Measurements from ENCODE around the gene CTNNAL1.
"Not testable (repeated sequence)": the region's sequence is repeated elsewhere in the genome, so short reads cannot be mapped to it uniquely, and the experiment has no call there.

The CTNNAL1 gene

DNA sequence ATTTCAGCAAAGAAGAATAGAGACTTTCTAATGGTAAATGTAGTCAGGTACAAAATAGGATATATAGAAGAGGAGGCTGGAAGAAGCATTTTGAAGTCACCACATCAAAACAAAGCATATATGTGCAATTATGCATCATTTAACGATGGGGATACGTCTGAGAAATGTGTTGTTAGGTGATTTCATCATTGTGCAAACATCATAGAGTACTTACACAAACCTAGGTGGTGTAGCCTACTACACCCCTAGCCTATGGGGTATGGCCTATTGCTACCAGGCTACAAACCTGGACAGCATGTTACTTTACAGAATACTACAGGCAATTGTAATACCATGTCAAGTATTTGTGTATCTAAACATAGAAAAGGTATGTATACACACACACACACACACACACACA is 107.8 kb downstream of the CTNNAL1 start:
- DNase-seq (ENCODE audit: low read depth), result no peak
- no peak overlapping the region for H3K4me3 ChIP-seq (ENCODE audit: low read depth, low read length)
- TF ChIP-seq, protein P1, sequence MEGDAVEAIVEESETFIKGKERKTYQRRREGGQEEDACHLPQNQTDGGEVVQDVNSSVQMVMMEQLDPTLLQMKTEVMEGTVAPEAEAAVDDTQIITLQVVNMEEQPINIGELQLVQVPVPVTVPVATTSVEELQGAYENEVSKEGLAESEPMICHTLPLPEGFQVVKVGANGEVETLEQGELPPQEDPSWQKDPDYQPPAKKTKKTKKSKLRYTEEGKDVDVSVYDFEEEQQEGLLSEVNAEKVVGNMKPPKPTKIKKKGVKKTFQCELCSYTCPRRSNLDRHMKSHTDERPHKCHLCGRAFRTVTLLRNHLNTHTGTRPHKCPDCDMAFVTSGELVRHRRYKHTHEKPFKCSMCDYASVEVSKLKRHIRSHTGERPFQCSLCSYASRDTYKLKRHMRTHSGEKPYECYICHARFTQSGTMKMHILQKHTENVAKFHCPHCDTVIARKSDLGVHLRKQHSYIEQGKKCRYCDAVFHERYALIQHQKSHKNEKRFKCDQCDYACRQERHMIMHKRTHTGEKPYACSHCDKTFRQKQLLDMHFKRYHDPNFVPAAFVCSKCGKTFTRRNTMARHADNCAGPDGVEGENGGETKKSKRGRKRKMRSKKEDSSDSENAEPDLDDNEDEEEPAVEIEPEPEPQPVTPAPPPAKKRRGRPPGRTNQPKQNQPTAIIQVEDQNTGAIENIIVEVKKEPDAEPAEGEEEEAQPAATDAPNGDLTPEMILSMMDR (IDR thresholded peaks at IDR 0.05; ENCODE audit: insufficient read depth, low read depth, low read length, missing control alignments), result no peak

DNA sequence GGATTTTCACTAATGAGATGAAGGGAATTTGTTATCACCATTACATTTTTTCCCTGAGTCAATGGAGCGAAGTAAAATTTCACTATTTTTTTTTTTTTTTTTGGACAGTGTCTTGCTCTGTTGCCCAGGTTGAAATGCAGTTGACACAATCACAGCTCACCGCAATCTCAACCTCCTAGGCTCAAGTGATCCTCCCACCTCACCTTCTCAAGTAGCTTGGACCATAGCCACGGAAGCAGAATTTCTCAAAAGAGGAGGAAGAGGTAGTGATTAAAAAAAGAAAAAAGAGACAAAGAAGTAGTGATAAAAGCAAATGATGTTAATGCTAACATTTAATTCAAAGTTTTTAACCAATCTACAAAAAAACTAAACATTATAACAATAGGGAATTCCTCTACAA is 109.1 kb downstream of the CTNNAL1 start:
- DNase-seq (ENCODE audit: low read depth), result no peak
- TF ChIP-seq, protein P1 (IDR thresholded peaks at IDR 0.05; ENCODE audit: insufficient read depth, low read depth, low read length, missing control alignments), result no peak
- no peak overlapping the region for H3K4me3 ChIP-seq (ENCODE audit: low read depth, low read length)

DNA sequence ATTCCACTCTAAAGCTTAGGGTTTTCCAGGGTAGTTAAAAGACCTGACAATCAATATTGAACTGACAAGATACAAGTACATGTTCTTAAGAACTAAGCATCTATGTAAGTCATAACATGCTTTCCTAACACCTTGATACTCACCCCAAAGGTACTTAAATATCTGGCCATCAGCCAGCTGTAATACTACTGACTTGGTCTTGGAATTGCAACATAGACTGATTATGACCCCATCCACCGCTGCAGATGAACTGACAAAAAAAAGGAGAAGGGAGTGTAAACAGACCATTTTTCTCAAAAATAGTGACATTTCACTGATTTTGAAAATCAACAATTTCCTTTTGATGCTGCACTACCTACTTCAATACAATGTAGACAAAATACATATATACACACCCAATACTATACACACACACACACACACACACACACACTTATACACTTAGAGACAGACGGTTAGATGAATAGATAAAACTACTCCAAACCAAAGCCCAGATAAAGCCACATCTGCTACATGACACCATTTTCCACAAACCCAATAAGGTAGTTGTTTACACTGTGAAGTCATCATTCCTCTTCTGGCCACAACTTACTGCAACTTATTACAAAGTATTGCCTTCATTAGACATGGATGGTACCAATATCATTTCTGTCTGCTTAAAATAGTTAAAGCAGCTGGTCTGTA is 109.7 kb downstream of the CTNNAL1 start:
- TF ChIP-seq, protein P1 (IDR thresholded peaks at IDR 0.05; ENCODE audit: insufficient read depth, low read depth, low read length, missing control alignments), result no peak
- DNase-seq (ENCODE audit: low read depth), result no peak
- H3K4me3 ChIP-seq (ENCODE audit: low read depth, low read length), result no peak overlapping the region

DNA sequence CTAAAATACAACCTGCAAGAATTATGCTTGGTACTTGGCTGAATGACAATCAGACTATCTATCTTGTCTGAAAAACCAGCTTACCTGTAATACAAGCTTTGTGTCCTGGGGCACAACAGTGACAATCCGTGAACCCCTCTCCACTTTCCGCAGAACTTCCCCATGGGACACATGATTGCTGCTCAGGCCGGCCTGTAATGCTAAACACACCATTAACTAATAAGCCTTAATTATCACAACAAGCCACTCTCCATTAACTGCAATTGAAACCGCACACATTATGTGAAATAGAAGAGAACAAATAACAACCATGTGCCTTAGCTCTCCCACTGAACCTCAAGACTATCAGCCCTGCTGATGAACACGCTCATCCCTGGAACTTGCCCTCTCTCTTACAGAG is 113.1 kb downstream of the CTNNAL1 start:
- TF ChIP-seq, protein P1 (IDR thresholded peaks at IDR 0.05; ENCODE audit: insufficient read depth, low read depth, low read length, missing control alignments), result no peak
- no peak for DNase-seq (ENCODE audit: low read depth)
- H3K4me3 ChIP-seq (ENCODE audit: low read depth, low read length), result no peak overlapping the region

DNA sequence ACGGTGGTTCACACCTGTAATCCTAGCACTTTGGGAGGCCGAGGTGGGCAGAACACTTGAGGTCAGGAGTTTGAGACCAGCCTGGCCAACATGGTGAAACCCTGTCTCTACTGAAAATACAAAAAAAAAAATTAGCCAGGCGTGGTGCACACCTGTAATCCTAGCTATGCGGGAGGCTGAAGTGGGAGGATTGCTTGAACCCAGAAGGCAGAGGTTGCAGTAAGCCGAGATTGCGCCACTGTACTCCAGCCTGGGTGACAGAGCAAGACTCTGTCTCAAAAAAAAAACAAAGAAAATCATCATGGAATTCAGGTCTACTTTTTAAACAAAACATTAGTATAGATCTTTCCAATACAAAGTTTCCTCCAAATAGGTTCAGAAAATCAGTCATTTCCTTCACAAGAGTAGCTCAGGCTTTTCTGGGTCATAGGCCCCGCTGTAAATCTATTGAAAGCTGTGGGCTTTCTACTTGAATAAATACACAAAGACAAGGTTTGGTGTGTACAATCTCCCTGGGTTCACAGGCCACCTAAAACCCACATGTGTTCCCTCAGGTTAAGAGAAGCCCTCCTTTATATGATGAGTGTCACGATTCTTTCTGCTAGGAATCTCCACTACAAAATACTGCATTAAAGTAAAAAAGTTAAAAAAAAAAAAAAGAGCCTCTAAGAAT is 114.1 kb downstream of the CTNNAL1 start:
- DNase-seq (ENCODE audit: low read depth); H3K4me3 ChIP-seq (ENCODE audit: low read depth, low read length): not testable (repeated sequence)

DNA sequence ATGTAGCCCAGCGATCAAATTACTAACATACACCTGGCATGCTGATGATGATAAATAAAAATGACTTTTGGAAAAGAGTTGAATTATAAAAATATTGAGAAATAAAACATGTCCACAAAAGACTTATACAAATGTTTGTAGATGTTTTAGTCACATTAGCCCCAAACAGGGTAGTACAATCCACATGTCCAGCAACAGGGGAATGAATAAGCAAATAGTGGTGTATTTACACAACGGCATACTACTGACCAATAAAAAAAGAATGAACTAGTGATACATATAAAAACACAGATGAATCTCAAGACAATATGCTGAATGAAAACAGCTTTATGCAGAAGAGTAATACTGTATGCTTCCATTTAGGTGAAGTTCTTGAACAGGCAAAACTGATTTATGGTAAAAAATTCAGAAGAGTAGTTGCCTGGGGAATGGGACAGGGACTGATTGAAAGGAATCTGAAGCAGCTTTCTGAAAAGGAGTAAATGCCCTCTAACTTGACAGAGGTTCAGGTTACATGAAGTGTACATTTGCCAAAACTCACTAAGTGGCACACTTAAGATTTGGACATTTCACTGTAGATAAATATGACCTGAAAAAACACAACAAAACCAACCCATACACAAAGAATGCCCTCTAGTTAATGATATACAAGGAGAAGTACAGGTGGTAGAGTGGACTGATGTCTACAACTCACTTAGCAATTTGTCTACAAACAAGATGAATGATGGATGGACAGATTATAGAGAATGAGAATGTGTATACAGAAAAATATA is 115.8 kb downstream of the CTNNAL1 start:
- TF ChIP-seq, protein P1 (IDR thresholded peaks at IDR 0.05; ENCODE audit: insufficient read depth, low read depth, low read length, missing control alignments), result no peak
- DNase-seq (ENCODE audit: low read depth), result no peak
- H3K4me3 ChIP-seq (ENCODE audit: low read depth, low read length), result no peak overlapping the region

All from GM12865 (cell line).